SU-DHL-6 (cell line): ENCODE measurements around the gene LSR.
"Not testable (repeated sequence)": the region's sequence is repeated elsewhere in the genome, so short reads cannot be mapped to it uniquely, and the experiment has no call there.

Experiments
- H2AFZ ChIP-seq: fragments of 200-600 bp; sonication (generic); 2 replicates; pipeline ENCODE4 v1.6.1; 2014; ENCODE audit warnings: low read depth, mild to moderate bottlenecking, moderate library complexity, mixed read lengths, antibody characterized with exemption, low read length; ENCODE audit not compliant: severe bottlenecking
- H3F3A ChIP-seq: fragments of 200-600 bp; shearing (Covaris generic); 2 replicates; pipeline ENCODE4 v1.6.0; 2016; ENCODE audit warnings: antibody characterized with exemption, mild to moderate bottlenecking; ENCODE audit not compliant: insufficient read depth
- H3K27ac ChIP-seq: fragments of 200-600 bp; sonication (generic); 2 replicates; pipeline ENCODE4 v1.5.1; 2016; ENCODE audit warnings: low read depth, mild to moderate bottlenecking, low read length, moderate library complexity, mixed read lengths
- H3K27me3 ChIP-seq: fragments of 200-600 bp; sonication (generic), shearing (Covaris generic); 2 replicates; pipeline ENCODE4 v1.6.0; 2014; ENCODE audit warnings: mild to moderate bottlenecking, low read length
- H3K36me3 ChIP-seq: fragments of 200-600 bp; sonication (generic); 2 replicates; pipeline ENCODE4 v1.6.1; 2014; ENCODE audit warnings: mild to moderate bottlenecking, low read length, mixed read lengths
- H3K4me2 ChIP-seq: fragments of 300-600, 200-600 bp; shearing (Covaris generic), sonication (generic); 2 replicates; pipeline ENCODE4 v1.6.0; 2014; ENCODE audit warnings: low read length, low read depth, mild to moderate bottlenecking; ENCODE audit not compliant: poor library complexity, severe bottlenecking
- H3K4me3 ChIP-seq: fragments of 200-600 bp; sonication (generic); 2 replicates; pipeline ENCODE4 v1.5.1; 2014; ENCODE audit warnings: antibody characterized with exemption, low read length, mild to moderate bottlenecking, mixed read lengths; ENCODE audit not compliant: insufficient read depth, poor library complexity, severe bottlenecking
- H3K79me2 ChIP-seq: fragments of 200-600 bp; sonication (generic); 2 replicates; pipeline ENCODE4 v1.6.1; 2014; ENCODE audit warnings: mild to moderate bottlenecking, low read length, moderate library complexity; ENCODE audit not compliant: insufficient read depth
- H3K9ac ChIP-seq: fragments of 200-600 bp; sonication (generic); 2 replicates; pipeline ENCODE4 v1.7.0; 2014; ENCODE audit warnings: mild to moderate bottlenecking, low read length
- H3K9me2 ChIP-seq: fragments of 200-600 bp; sonication (generic); replicated peaks from 2 replicates; pipeline ENCODE4 v1.6.1; 2014; ENCODE audit warnings: low read length; ENCODE audit not compliant: insufficient read depth
- H3K9me3 ChIP-seq: fragments of 200-600 bp; sonication (generic); 2 replicates; pipeline ENCODE4 v1.6.1; 2014; ENCODE audit warnings: low read length, mixed read lengths; ENCODE audit not compliant: insufficient read depth
- H4K20me1 ChIP-seq: fragments of 200-600 bp; sonication (generic); 2 replicates; pipeline ENCODE4 v1.6.1; 2014; ENCODE audit warnings: low read depth, mild to moderate bottlenecking, antibody characterized with exemption, low read length, moderate library complexity, mixed read lengths
- CTCF ChIP-seq: fragments of 200-600 bp; sonication (generic); IDR thresholded peaks from one replicate; pipeline ENCODE4 v1.5.1; 2017; ENCODE audit warnings: antibody characterized with exemption, mild to moderate bottlenecking, low read length, moderate library complexity; ENCODE audit not compliant: insufficient read depth, poor library complexity, severe bottlenecking
- EZH2phosphoT487 ChIP-seq: fragments of 200-600 bp; sonication (generic), shearing (Covaris generic); conservative IDR thresholded peaks from 2 replicates; pipeline ENCODE4 v1.6.1; 2018; ENCODE audit warnings: mild to moderate bottlenecking, antibody characterized with exemption, low read length, moderate library complexity, mixed read lengths

LSR gene

GRCh38 chr19:35220315-35220921 lies 28.4 kb upstream of the LSR start:
- Histone ChIP-seq H2AFZ (no peak overlapping the region), H3F3A (peaks cover 11% of the 10 kb centered on the region), H3K79me2 (no peaks in the 10 kb centered on the region), H3K9me2 (no peaks in the 10 kb centered on the region), H3K27me3 (no peaks in the 10 kb centered on the region), H4K20me1 (no peaks in the 10 kb centered on the region), H3K27ac (no peak overlapping the region), H3K4me3 (no peak overlapping the region), H3K4me2 (no peak overlapping the region), H3K9me3 (no peaks in the 10 kb centered on the region), H3K36me3 (no peaks in the 10 kb centered on the region), H3K9ac (no peak overlapping the region)
- no peak for TF ChIP-seq CTCF
- no peak for TF ChIP-seq EZH2phosphoT487

- H3K9me2 ChIP-seq, H2AFZ ChIP-seq, H3K4me2 ChIP-seq: not testable (repeated sequence)
Observed at GRCh38 chr19:35220973-35221590, 27.7 kb upstream of the LSR start.

GRCh38 chr19:35222373-35223015 lies 26.3 kb upstream of the LSR start:
- H3K9ac ChIP-seq, result no peak overlapping the region
- H3K27ac ChIP-seq, result no peak overlapping the region
- no peaks in the 10 kb centered on the region for H4K20me1 ChIP-seq
- H3K79me2 ChIP-seq, result no peaks in the 10 kb centered on the region
- no peaks in the 10 kb centered on the region for H3K27me3 ChIP-seq
- no peak overlapping the region for H3K4me3 ChIP-seq
- H3K9me2 ChIP-seq, result no peaks in the 10 kb centered on the region
- no peak overlapping the region for H3K4me2 ChIP-seq
- no peaks in the 10 kb centered on the region for H3K36me3 ChIP-seq
- no peaks in the 10 kb centered on the region for H3K9me3 ChIP-seq
- H3F3A ChIP-seq, result no peaks in the 10 kb centered on the region
- TF ChIP-seq CTCF (no peak), EZH2phosphoT487 (no peak)
- H2AFZ ChIP-seq, result no peak overlapping the region

More at GRCh38 chr19:35220973-35221590, 27.7 kb upstream of the LSR start:
- not testable (repeated sequence) for H3F3A ChIP-seq, H3K9me3 ChIP-seq, H3K27ac ChIP-seq, H4K20me1 ChIP-seq, H3K4me3 ChIP-seq, H3K79me2 ChIP-seq, H3K9ac ChIP-seq, H3K27me3 ChIP-seq, H3K36me3 ChIP-seq
